ENCODE measurements around the gene EMP3. TPM values are rescaled to one million over a fixed set of nuclear protein-coding genes. Genes with fewer than 3 reads are reported as not detected.

Gene EMP3
- total and polyA plus RNA-seq, 9 of the 15 experiments (the other 6 are each of a cell fraction or from before 2014, with no cell fraction given) = 123 to 386 (median 296) TPM

DNA sequence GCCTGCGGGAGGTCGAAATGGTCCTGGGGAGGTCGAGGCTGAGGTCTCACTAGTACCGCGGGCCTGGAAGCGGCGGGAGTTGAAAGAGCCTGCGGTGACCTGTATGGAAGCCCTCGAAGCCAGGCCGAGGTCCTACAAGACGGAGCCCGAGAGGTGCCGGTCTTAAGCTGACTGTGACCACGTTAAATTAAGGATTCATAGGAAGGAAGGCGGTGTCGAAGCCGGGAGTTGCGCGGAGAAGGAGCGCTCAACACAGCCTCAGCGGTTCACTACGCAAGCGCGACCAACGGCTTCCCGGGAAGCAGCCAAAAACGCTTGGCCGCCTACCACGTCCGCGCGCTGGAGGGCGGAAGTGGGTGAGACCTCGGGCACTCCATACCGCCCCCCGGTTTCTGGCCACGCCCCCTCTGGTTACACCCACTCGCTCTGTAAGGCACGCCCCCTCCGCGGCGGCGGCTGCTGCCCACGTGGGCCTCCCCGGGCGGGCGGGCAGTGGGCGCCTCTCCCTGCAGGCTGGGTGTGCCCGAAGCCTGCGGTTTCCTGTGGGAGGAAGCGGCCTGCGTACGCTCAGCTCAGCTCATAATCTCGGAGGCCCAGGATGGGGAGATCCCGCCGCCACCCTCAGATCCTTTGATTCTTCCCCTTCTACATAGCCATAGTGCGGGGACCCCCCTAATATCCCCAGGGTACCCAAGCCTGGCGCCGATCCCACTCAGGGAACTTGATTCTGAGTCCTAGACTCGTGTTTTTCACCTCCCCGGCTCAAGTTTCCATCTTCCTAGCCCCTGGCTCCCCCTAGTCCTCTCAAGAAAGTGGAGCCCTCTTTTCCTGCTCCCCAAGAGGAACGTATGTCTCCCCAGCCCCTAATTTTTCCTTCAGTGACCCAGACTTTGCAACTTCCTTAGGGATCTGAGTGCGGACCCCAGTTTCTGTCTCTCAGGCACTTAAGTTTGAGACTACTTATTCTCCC, 3.4 kb upstream of the EMP3 start (continued):
- TF ChIP-seq FOSL1 (tag; conservative IDR thresholded peaks at IDR 0.05) = no peak; the same call in 1 of the 2 replicates
- no peak for TF ChIP-seq ZNF444 (CRISPR knock-in tag; IDR thresholded peaks at IDR 0.05)
- TF ChIP-seq ZNF778 (CRISPR knock-in tag; IDR thresholded peaks at IDR 0.05) = no peak
- TF ChIP-seq, protein P1, sequence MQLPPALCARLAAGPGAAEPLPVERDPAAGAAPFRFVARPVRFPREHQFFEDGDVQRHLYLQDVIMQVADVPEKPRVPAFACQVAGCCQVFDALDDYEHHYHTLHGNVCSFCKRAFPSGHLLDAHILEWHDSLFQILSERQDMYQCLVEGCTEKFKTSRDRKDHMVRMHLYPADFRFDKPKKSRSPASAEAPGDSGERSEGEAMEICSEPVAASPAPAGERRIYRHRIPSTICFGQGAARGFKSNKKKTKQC (CRISPR knock-in tag; IDR thresholded peaks at IDR 0.05) = peak; percentile 64
- TF ChIP-seq, protein P2, sequence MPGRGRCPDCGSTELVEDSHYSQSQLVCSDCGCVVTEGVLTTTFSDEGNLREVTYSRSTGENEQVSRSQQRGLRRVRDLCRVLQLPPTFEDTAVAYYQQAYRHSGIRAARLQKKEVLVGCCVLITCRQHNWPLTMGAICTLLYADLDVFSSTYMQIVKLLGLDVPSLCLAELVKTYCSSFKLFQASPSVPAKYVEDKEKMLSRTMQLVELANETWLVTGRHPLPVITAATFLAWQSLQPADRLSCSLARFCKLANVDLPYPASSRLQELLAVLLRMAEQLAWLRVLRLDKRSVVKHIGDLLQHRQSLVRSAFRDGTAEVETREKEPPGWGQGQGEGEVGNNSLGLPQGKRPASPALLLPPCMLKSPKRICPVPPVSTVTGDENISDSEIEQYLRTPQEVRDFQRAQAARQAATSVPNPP (IDR thresholded peaks at IDR 0.05; ENCODE audit: borderline replicate concordance, insufficient read depth, insufficient read length) = no peak
- peak; percentile 68; the same call in 1 of the 2 replicates for TF ChIP-seq ZNF766 (CRISPR knock-in tag; conservative IDR thresholded peaks at IDR 0.05)
- no peak; the same call in 1 of the 2 replicates for TF ChIP-seq NR4A1 (CRISPR knock-in tag; IDR thresholded peaks at IDR 0.05)
- no peak for TF ChIP-seq NR4A1 (tag; IDR thresholded peaks at IDR 0.05)
- TF ChIP-seq PHTF2 (CRISPR knock-in tag; IDR thresholded peaks at IDR 0.05) = no peak
- TF ChIP-seq NFRKB (IDR thresholded peaks at IDR 0.05; ENCODE audit: low read depth) = peak; percentile 80; the same call in 1 of the 2 replicates
- no peak for TF ChIP-seq TCF7L2 (IDR thresholded peaks at IDR 0.05; ENCODE audit: low read depth, low read length)
- TF ChIP-seq XRCC4 (IDR thresholded peaks at IDR 0.05; ENCODE audit: extremely low read depth, insufficient read depth, insufficient read length) = no peak
- TF ChIP-seq ETS2 (tag; IDR thresholded peaks at IDR 0.05; ENCODE audit: borderline replicate concordance, poor library complexity, severe bottlenecking) = no peak
- TF ChIP-seq NCOR1 (IDR thresholded peaks at IDR 0.05) = no peak; the same call in 1 of the 2 replicates
- peak; percentile 90; the same call in 1 of the 2 replicates for TF ChIP-seq ETV5 (CRISPR knock-in tag; IDR thresholded peaks at IDR 0.05; ENCODE audit: low read depth)
- no peak for TF ChIP-seq ZNF551 (CRISPR knock-in tag; IDR thresholded peaks at IDR 0.05)
- no peak for TF ChIP-seq SETDB1 (IDR thresholded peaks at IDR 0.05; ENCODE audit: low read length)
- TF ChIP-seq ZC3H11A (IDR thresholded peaks at IDR 0.05; ENCODE audit: low read depth, low read length) = no peak
- TF ChIP-seq SIRT6 (IDR thresholded peaks at IDR 0.05; ENCODE audit: low read depth, low read length) = no peak
- 0 out of 2 replicates have a peak, but pooled peaks have one; percentile 35 for TF ChIP-seq MTA2 (IDR thresholded peaks at IDR 0.05; ENCODE audit: low read depth)
- TF ChIP-seq TEAD1 (CRISPR knock-in tag; IDR thresholded peaks at IDR 0.05) = peak in 1 of 2 experiments; percentile 74; a peak in 3 of 4 replicates
- peak; percentile 80 for TF ChIP-seq PHF8 (IDR thresholded peaks at IDR 0.05; ENCODE audit: borderline replicate concordance, low read length)
- 0 out of 4 replicates have a peak, but pooled peaks of 1 of the 2 experiments have one; percentile 21 for TF ChIP-seq RAD21 (CRISPR knock-in tag; conservative IDR thresholded peaks at IDR 0.05 in 1 of 2, IDR thresholded peaks at IDR 0.05 in 1 of 2)
- peak; percentile 14; the same call in 1 of the 2 replicates for TF ChIP-seq ZKSCAN1 (IDR thresholded peaks at IDR 0.05; ENCODE audit: low read depth, low read length)
- no peak for TF ChIP-seq ZNF561 (CRISPR knock-in tag; conservative IDR thresholded peaks at IDR 0.05)
- TF ChIP-seq NEUROD1 (IDR thresholded peaks at IDR 0.05; ENCODE audit: borderline replicate concordance, low read depth, low read length, partially characterized antibody) = peak; percentile 63

Measured in K562 (cell line).